Measurements from ENCODE around the gene COG5.

The COG5 gene

GRCh38 chr7:107212725-107213124 is 351.0 kb downstream of the COG5 start:
- FAIRE-seq = no peak

GRCh38 chr7:107210400-107210799 is 353.3 kb downstream of the COG5 start:
- FAIRE-seq = no peak

GRCh38 chr7:107209565-107209964 is 354.2 kb downstream of the COG5 start:
- FAIRE-seq = no peak

GRCh38 chr7:107208563-107208962 is 355.2 kb downstream of the COG5 start:
- FAIRE-seq = no peak

GRCh38 chr7:107208024-107208521 is 355.6 kb downstream of the COG5 start:
- FAIRE-seq = no peak

- no peak for FAIRE-seq
Measured at GRCh38 chr7:107207459-107207858, 356.3 kb downstream of the COG5 start.

- FAIRE-seq = no peak
Measured at GRCh38 chr7:107206706-107207105, 357.0 kb downstream of the COG5 start.

- FAIRE-seq = no peak
Measured at GRCh38 chr7:107206136-107206535, 357.6 kb downstream of the COG5 start.

GRCh38 chr7:107203607-107204006 is 360.1 kb downstream of the COG5 start:
- FAIRE-seq = no peak

GRCh38 chr7:107201795-107202450 is 361.8 kb downstream of the COG5 start:
- no peak for FAIRE-seq

GRCh38 chr7:107196834-107197610 is 366.7 kb downstream of the COG5 start:
- FAIRE-seq = no peak

- FAIRE-seq = peak; percentile 75
Measured at GRCh38 chr7:107194052-107194451, 369.7 kb downstream of the COG5 start.

- peak; percentile 70 for FAIRE-seq
Measured at GRCh38 chr7:107190090-107190489, 373.6 kb downstream of the COG5 start.

- FAIRE-seq = no peak
Measured at GRCh38 chr7:107187774-107188173, 375.9 kb downstream of the COG5 start.

- FAIRE-seq = no peak
Measured at GRCh38 chr7:107186240-107186639, 377.5 kb downstream of the COG5 start.

- no peak for FAIRE-seq
Measured at GRCh38 chr7:107185716-107186115, 378.0 kb downstream of the COG5 start.

GRCh38 chr7:107181172-107181571 is 382.5 kb downstream of the COG5 start:
- FAIRE-seq = no peak

- FAIRE-seq = no peak
Measured at GRCh38 chr7:107180378-107180777, 383.3 kb downstream of the COG5 start.

- FAIRE-seq = no peak
Measured at GRCh38 chr7:107179326-107180164, 384.2 kb downstream of the COG5 start.

- no peak for FAIRE-seq
Measured at GRCh38 chr7:107173691-107174406, 389.9 kb downstream of the COG5 start.

- no peak for FAIRE-seq
Measured at GRCh38 chr7:107173191-107173590, 390.5 kb downstream of the COG5 start.

GRCh38 chr7:107172276-107173032 is 391.3 kb downstream of the COG5 start:
- FAIRE-seq = no peak
